Activated CD8-positive, alpha-beta memory T cell treated with anti-CD3 and anti-CD28 coated beads for 1 hour (primary cell): ENCODE measurements around the gene GH1.
"Not testable (repeated sequence)": the region's sequence is repeated elsewhere in the genome, so short reads cannot be mapped to it uniquely, and the experiment has no call there.

Experiments used
- DNase-seq, 2 donors: peaks; one replicate each; pipeline ENCODE4 v3.0.0-alpha.2; 2020; ENCODE audit warnings: low read depth in 1 of 2; ENCODE audit errors: extremely low read depth in 1 of 2

GH1 gene

GRCh38 chr17:63928172-63928666, 9.6 kb upstream of the GH1 start:
- no peak for DNase-seq

- no peak for DNase-seq
Observed at GRCh38 chr17:63927464-63928171, 9.0 kb upstream of the GH1 start.

- no peak for DNase-seq
Observed at GRCh38 chr17:63926164-63926563, 7.5 kb upstream of the GH1 start.

GRCh38 chr17:63925615-63926014, 7.0 kb upstream of the GH1 start:
- no peak for DNase-seq

GRCh38 chr17:63922402-63922801, 3.8 kb upstream of the GH1 start:
- DNase-seq: not testable (repeated sequence)

- DNase-seq: not testable (repeated sequence)
Observed at GRCh38 chr17:63920779-63921178, 2.1 kb upstream of the GH1 start.

- not testable (repeated sequence) for DNase-seq
Observed at GRCh38 chr17:63920050-63920449, 1.4 kb upstream of the GH1 start.

- DNase-seq: peak; percentile 42 to 44
Observed at GRCh38 chr17:63919311-63919723, 678 bp upstream of the GH1 start.

- DNase-seq: no peak
Observed at GRCh38 chr17:63918305-63918704, 334 bp downstream of the GH1 start.

- DNase-seq: no peak
Observed at GRCh38 chr17:63917646-63918045, 993 bp downstream of the GH1 start.

GRCh38 chr17:63917206-63917605, 1.4 kb downstream of the GH1 start:
- DNase-seq: not testable (repeated sequence)

- no peak for DNase-seq
Observed at GRCh38 chr17:63916566-63917185, 2.0 kb downstream of the GH1 start.

- DNase-seq: not testable (repeated sequence)
Observed at GRCh38 chr17:63915753-63916152, 2.9 kb downstream of the GH1 start.

- DNase-seq: no peak
Observed at GRCh38 chr17:63914471-63914870, 4.2 kb downstream of the GH1 start.

- DNase-seq: peak; percentile 21 to 33
Observed at GRCh38 chr17:63911657-63912100, 7.0 kb downstream of the GH1 start.

- DNase-seq: no peak
Observed at GRCh38 chr17:63911041-63911635, 7.5 kb downstream of the GH1 start, which contains the start of gene CSHL1. Gene CSHL1 (minus strand): TSS chr17:63911258. CDS start chr17:63911196, 62 bp downstream.

- no peak for DNase-seq
Observed at GRCh38 chr17:63910096-63910495, 8.5 kb downstream of the GH1 start.

GRCh38 chr17:63909586-63909985, 9.1 kb downstream of the GH1 start:
- DNase-seq: not testable (repeated sequence)

GRCh38 chr17:63907161-63907778, 11.4 kb downstream of the GH1 start:
- DNase-seq: not testable (repeated sequence)

- not testable (repeated sequence) for DNase-seq
Observed at GRCh38 chr17:63904796-63905195, 13.8 kb downstream of the GH1 start.

- not testable (repeated sequence) for DNase-seq
Observed at GRCh38 chr17:63903787-63904201, 14.8 kb downstream of the GH1 start.
